ENCODE data around the gene SOBP. TPM values are rescaled to one million over a fixed set of nuclear protein-coding genes. Genes with fewer than 3 reads are reported as not detected.
A peak's percentile ranks its signal among the peaks of the same experiment; 100 is the strongest.

Gene SOBP
- total RNA-seq: under 1 TPM in 2 of 5 experiments, not detected in 3; 0.08 to 0.15 TPM
- not detected for polyA plus RNA-seq
- total RNA-seq: 0.67 reads per million

GRCh38 chr6:107489636-107490565 is at the start of gene SOBP:
SOBP (plus strand) TSS chr6:107490117; CDS start chr6:107490617, 500 bp downstream.
- Mint-ChIP-seq H3K9me3 (peaks cover 0 to 2% (median 0%) of the 10 kb centered on the region in 11 donors), H3K36me3 (peaks cover 0 to 5% (median 0%) of the 10 kb centered on the region in 5 donors), H3K27ac (peak within 1 kb of the TSS in 4 of 9 donors; percentile 7 to 39 (median 34)), H3K4me3 (peak within 1 kb of the TSS; percentile 85 to 95 (median 90)), H3K4me1 (peaks cover 11 to 22% (median 20%) of the 10 kb centered on the region in 7 donors), H3K27me3 (peaks cover 32 to 52% (median 43%) of the 10 kb centered on the region in 5 donors)
- no peaks in the 10 kb centered on the region for H3K36me3 ChIP-seq (ENCODE audit: control insufficient read depth in 2 of 3, insufficient read depth in 3 of 3, low read length in 3 of 3)
- intact Hi-C loops (cut with micrococcal nuclease): loop anchor here (1.0 to 10.0 kb wide), 4 partner anchors 31 to 185 kb away; partner anchors contain the start of gene PDSS2 (in 1 of the 2)
- peaks cover 18 to 23% of the 10 kb centered on the region in 2 donors for H3K27me3 ChIP-seq (ENCODE audit: control insufficient read depth in 2 of 2, insufficient read depth in 2 of 2, low read length in 2 of 2)
- ATAC-seq (peak; percentile 58), DNase-seq (peak in 8 of 9 donors; percentile 28 to 52 (median 35))
- peaks cover 9 to 15% of the 10 kb centered on the region in 2 donors for H3K4me1 ChIP-seq (ENCODE audit: control insufficient read depth in 2 of 2, insufficient read depth in 2 of 2, low read length in 2 of 2)
- CTCF ChIA-PET: no interaction called here
- H3K9me3 ChIP-seq (ENCODE audit: control insufficient read depth in 2 of 3, low read length in 3 of 3): no peaks in the 10 kb centered on the region
- peak within 1 kb of the TSS; percentile 59 for H3K4me3 ChIP-seq (ENCODE audit: low read length)
- POLR2A ChIA-PET: interaction anchor here (2.0 kb wide), 1 partner anchor 30 kb away, joined by 10 read pairs; the partner anchor contains the start of gene PDSS2
- H3K27ac ChIP-seq (ENCODE audit: low read depth, low read length): no peak within 1 kb of the TSS

- no peak for ATAC-seq
- no peaks in the 10 kb centered on the region for H3K27me3 ChIP-seq (ENCODE audit: control insufficient read depth in 2 of 2, insufficient read depth in 2 of 2, low read length in 2 of 2)
- Mint-ChIP-seq H3K36me3 (peaks cover 0 to 29% (median 14%) of the 10 kb centered on the region in 5 donors), H3K27me3 (no peaks in the 10 kb centered on the region), H3K9me3 (peaks cover 0 to 3% (median 0%) of the 10 kb centered on the region in 11 donors), H3K27ac (peak overlapping the region in 1 of 9 donors; percentile 23), H3K4me3 (no peak overlapping the region), H3K4me1 (peaks cover 0 to 51% (median 29%) of the 10 kb centered on the region in 7 donors)
- ChIA-PET CTCF (no interaction called here), POLR2A (no interaction called here)
- H3K4me3 ChIP-seq (ENCODE audit: low read length): no peak overlapping the region
- H3K4me1 ChIP-seq (ENCODE audit: control insufficient read depth in 2 of 2, insufficient read depth in 2 of 2, low read length in 2 of 2): no peaks in the 10 kb centered on the region
- H3K27ac ChIP-seq (ENCODE audit: low read depth, low read length): no peak overlapping the region
- intact Hi-C loops (cut with micrococcal nuclease): no loop called here
- no peaks in the 10 kb centered on the region for H3K36me3 ChIP-seq (ENCODE audit: control insufficient read depth in 2 of 3, insufficient read depth in 3 of 3, low read length in 3 of 3)
- H3K9me3 ChIP-seq (ENCODE audit: control insufficient read depth in 2 of 3, low read length in 3 of 3): no peaks in the 10 kb centered on the region
- no peak for DNase-seq
Measured at GRCh38 chr6:107440936-107441335, 49.0 kb upstream of the SOBP start.

GRCh38 chr6:107441682-107442081 is 48.2 kb upstream of the SOBP start:
- POLR2A ChIA-PET: no interaction called here
- Mint-ChIP-seq H3K9me3 (peaks cover 0 to 5% (median 3%) of the 10 kb centered on the region in 11 donors), H3K36me3 (peaks cover 0 to 32% (median 19%) of the 10 kb centered on the region in 5 donors)

GRCh38 chr6:107442938-107443607 is 46.8 kb upstream of the SOBP start:
- H3K4me3 ChIP-seq (ENCODE audit: low read length): no peak overlapping the region
- H3K36me3 Mint-ChIP-seq: peaks cover under 1 to 42% (median 31%) of the 10 kb centered on the region in 5 donors
- peaks cover 0 to 8% (median 4%) of the 10 kb centered on the region in 3 experiments for H3K9me3 ChIP-seq (ENCODE audit: control insufficient read depth in 2 of 3, low read length in 3 of 3)
- H3K27ac ChIP-seq (ENCODE audit: low read depth, low read length): no peak overlapping the region
- peaks cover 0 to 42% (median 23%) of the 10 kb centered on the region in 7 donors for H3K4me1 Mint-ChIP-seq
- H3K36me3 ChIP-seq (ENCODE audit: control insufficient read depth in 2 of 3, insufficient read depth in 3 of 3, low read length in 3 of 3): no peaks in the 10 kb centered on the region
- no peaks in the 10 kb centered on the region for H3K4me1 ChIP-seq (ENCODE audit: control insufficient read depth in 2 of 2, insufficient read depth in 2 of 2, low read length in 2 of 2)
- no peaks in the 10 kb centered on the region for H3K27me3 Mint-ChIP-seq
- no peak overlapping the region for H3K4me3 Mint-ChIP-seq
- CTCF ChIA-PET: no interaction called here
- POLR2A ChIA-PET: no interaction called here
- H3K9me3 Mint-ChIP-seq: peaks cover under 1 to 19% (median 7%) of the 10 kb centered on the region in 11 donors
- intact Hi-C loops (cut with micrococcal nuclease): no loop called here
- DNase-seq (no peak), ATAC-seq (no peak)
- H3K27me3 ChIP-seq (ENCODE audit: control insufficient read depth in 2 of 2, insufficient read depth in 2 of 2, low read length in 2 of 2): no peaks in the 10 kb centered on the region
- H3K27ac Mint-ChIP-seq: no peak overlapping the region

More at GRCh38 chr6:107441682-107442081, 48.2 kb upstream of the SOBP start:
- no peak overlapping the region for H3K27ac Mint-ChIP-seq
- no peaks in the 10 kb centered on the region for H3K27me3 Mint-ChIP-seq
- intact Hi-C loops (cut with micrococcal nuclease): no loop called here
- ATAC-seq (no peak), DNase-seq (no peak)
- H3K27ac ChIP-seq (ENCODE audit: low read depth, low read length): no peak overlapping the region
- CTCF ChIA-PET: no interaction called here
- no peaks in the 10 kb centered on the region for H3K36me3 ChIP-seq (ENCODE audit: control insufficient read depth in 2 of 3, insufficient read depth in 3 of 3, low read length in 3 of 3)
- H3K9me3 ChIP-seq (ENCODE audit: control insufficient read depth in 2 of 3, low read length in 3 of 3): no peaks in the 10 kb centered on the region
- H3K4me1 Mint-ChIP-seq: peaks cover 0 to 48% (median 29%) of the 10 kb centered on the region in 7 donors
- H3K4me3 ChIP-seq (ENCODE audit: low read length): no peak overlapping the region
- no peaks in the 10 kb centered on the region for H3K27me3 ChIP-seq (ENCODE audit: control insufficient read depth in 2 of 2, insufficient read depth in 2 of 2, low read length in 2 of 2)
- no peaks in the 10 kb centered on the region for H3K4me1 ChIP-seq (ENCODE audit: control insufficient read depth in 2 of 2, insufficient read depth in 2 of 2, low read length in 2 of 2)
- no peak overlapping the region for H3K4me3 Mint-ChIP-seq

GRCh38 chr6:107443608-107444267 is 46.2 kb upstream of the SOBP start:
- POLR2A ChIA-PET: no interaction called here
- no peak overlapping the region for H3K4me3 Mint-ChIP-seq
- H3K27ac ChIP-seq (ENCODE audit: low read depth, low read length): no peak overlapping the region

GRCh38 chr6:107444277-107444676 is 45.6 kb upstream of the SOBP start:
- H3K27me3 Mint-ChIP-seq: no peaks in the 10 kb centered on the region
- POLR2A ChIA-PET: no interaction called here
- no peak overlapping the region for H3K4me3 Mint-ChIP-seq
- H3K27ac Mint-ChIP-seq: no peak overlapping the region
- Histone ChIP-seq H3K4me3 (ENCODE audit: low read length) (no peak overlapping the region), H3K9me3 (ENCODE audit: control insufficient read depth in 2 of 3, low read length in 3 of 3) (peaks cover 0 to 16% (median 6%) of the 10 kb centered on the region in 3 experiments), H3K27me3 (ENCODE audit: control insufficient read depth in 2 of 2, insufficient read depth in 2 of 2, low read length in 2 of 2) (no peaks in the 10 kb centered on the region), H3K4me1 (ENCODE audit: control insufficient read depth in 2 of 2, insufficient read depth in 2 of 2, low read length in 2 of 2) (no peaks in the 10 kb centered on the region), H3K36me3 (ENCODE audit: control insufficient read depth in 2 of 3, insufficient read depth in 3 of 3, low read length in 3 of 3) (no peaks in the 10 kb centered on the region), H3K27ac (ENCODE audit: low read depth, low read length) (no peak overlapping the region)
- intact Hi-C loops (cut with micrococcal nuclease): no loop called here
- H3K4me1 Mint-ChIP-seq: peaks cover 0 to 35% (median 18%) of the 10 kb centered on the region in 7 donors
- H3K36me3 Mint-ChIP-seq: peaks cover 8 to 48% (median 43%) of the 10 kb centered on the region in 5 donors
- CTCF ChIA-PET: no interaction called here
- DNase-seq (no peak), ATAC-seq (no peak)
- peaks cover 7 to 31% (median 17%) of the 10 kb centered on the region in 11 donors for H3K9me3 Mint-ChIP-seq

More at GRCh38 chr6:107443608-107444267, 46.2 kb upstream of the SOBP start:
- Mint-ChIP-seq H3K4me1 (peaks cover 0 to 40% (median 22%) of the 10 kb centered on the region in 7 donors), H3K9me3 (peaks cover 7 to 25% (median 14%) of the 10 kb centered on the region in 11 donors), H3K27ac (no peak overlapping the region), H3K27me3 (no peaks in the 10 kb centered on the region), H3K36me3 (peaks cover 7 to 48% (median 38%) of the 10 kb centered on the region in 5 donors)
- Histone ChIP-seq H3K4me3 (ENCODE audit: low read length) (no peak overlapping the region), H3K4me1 (ENCODE audit: control insufficient read depth in 2 of 2, insufficient read depth in 2 of 2, low read length in 2 of 2) (no peaks in the 10 kb centered on the region), H3K27me3 (ENCODE audit: control insufficient read depth in 2 of 2, insufficient read depth in 2 of 2, low read length in 2 of 2) (no peaks in the 10 kb centered on the region), H3K36me3 (ENCODE audit: control insufficient read depth in 2 of 3, insufficient read depth in 3 of 3, low read length in 3 of 3) (no peaks in the 10 kb centered on the region), H3K9me3 (ENCODE audit: control insufficient read depth in 2 of 3, low read length in 3 of 3) (peaks cover 0 to 14% (median 6%) of the 10 kb centered on the region in 3 experiments)
- ATAC-seq (no peak), DNase-seq (no peak)
- intact Hi-C loops (cut with micrococcal nuclease): no loop called here
- CTCF ChIA-PET: no interaction called here
